PFSK-1 (cell line): Measurements from ENCODE around the gene ERCC6.

Experiments
- POLR2AphosphoS5 ChIP-seq: IDR thresholded peaks from 2 replicates; pipeline ENCODE4 v1.6.1; 2012; ENCODE audit warnings: low read depth, mild to moderate bottlenecking, control low read depth, low read length, moderate library complexity
- REST ChIP-seq, 2 experiments: IDR thresholded peaks; 2 replicates each; pipeline versions ENCODE4 v1.6.1 to v1.8.0; 2011 to 2012; ENCODE audit warnings: low read depth in 2 of 2, low read length in 2 of 2, control low read depth in 1 of 2, inconsistent platforms in 1 of 2, mild to moderate bottlenecking in 1 of 2, moderate library complexity in 1 of 2; ENCODE audit not compliant: insufficient read depth in 1 of 2
- SIN3A ChIP-seq: IDR thresholded peaks from 2 replicates; pipeline ENCODE4 v1.6.1; 2012; ENCODE audit warnings: mild to moderate bottlenecking, low read length, moderate library complexity, borderline replicate concordance; ENCODE audit not compliant: insufficient read depth
- TAF1 ChIP-seq: IDR thresholded peaks from 2 replicates; pipeline ENCODE4 v1.6.1; 2012; ENCODE audit warnings: low read length, control low read depth, borderline replicate concordance; ENCODE audit not compliant: insufficient read depth

GRCh38 chr10:49498425-49498824 is 40.5 kb downstream of the ERCC6 start:
- TF ChIP-seq POLR2AphosphoS5 = no peak
- TF ChIP-seq REST (IDR thresholded peaks at IDR 0.05; ENCODE audit: insufficient read depth in 1 of 2, low read depth in 2 of 2, low read length in 2 of 2) = no peak
- no peak for TF ChIP-seq TAF1
- no peak for TF ChIP-seq SIN3A
